Measurements from ENCODE around the gene NOS1AP. TPM values are rescaled to one million over a fixed set of nuclear protein-coding genes. Genes with fewer than 3 reads are reported as not detected.

The NOS1AP gene
- total RNA-seq, 1 donor from 2014 or later: 4.5 TPM

DNA sequence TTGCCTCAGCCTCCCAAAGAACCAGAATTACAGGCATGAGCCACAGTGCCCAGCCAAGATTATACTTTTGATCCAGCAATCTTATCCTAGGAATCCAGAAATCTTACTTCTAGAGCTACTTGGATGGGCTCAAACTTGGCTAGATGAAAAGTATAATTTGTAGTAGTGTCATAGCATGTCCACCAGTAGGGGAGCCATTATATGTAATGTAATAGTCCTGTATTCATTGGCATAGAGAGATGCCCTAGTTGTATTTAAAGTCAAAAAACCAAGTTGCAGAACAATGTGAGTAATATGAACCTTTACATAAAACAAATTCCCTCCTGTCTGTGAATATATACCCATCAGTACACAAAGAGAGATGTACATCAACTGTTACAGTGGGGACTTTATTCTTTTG is 83.9 kb downstream of the NOS1AP start:
- no peak overlapping the region for H3K27ac Mint-ChIP-seq (ENCODE audit: unreplicated experiment)
- peaks cover 7% of the 10 kb centered on the region for H3K4me1 Mint-ChIP-seq (ENCODE audit: low read depth)
- no peak for DNase-seq (ENCODE audit: low spot score)
- H3K9me3 Mint-ChIP-seq (ENCODE audit: low read depth): no peaks in the 10 kb centered on the region
- TF ChIP-seq, protein P1, sequence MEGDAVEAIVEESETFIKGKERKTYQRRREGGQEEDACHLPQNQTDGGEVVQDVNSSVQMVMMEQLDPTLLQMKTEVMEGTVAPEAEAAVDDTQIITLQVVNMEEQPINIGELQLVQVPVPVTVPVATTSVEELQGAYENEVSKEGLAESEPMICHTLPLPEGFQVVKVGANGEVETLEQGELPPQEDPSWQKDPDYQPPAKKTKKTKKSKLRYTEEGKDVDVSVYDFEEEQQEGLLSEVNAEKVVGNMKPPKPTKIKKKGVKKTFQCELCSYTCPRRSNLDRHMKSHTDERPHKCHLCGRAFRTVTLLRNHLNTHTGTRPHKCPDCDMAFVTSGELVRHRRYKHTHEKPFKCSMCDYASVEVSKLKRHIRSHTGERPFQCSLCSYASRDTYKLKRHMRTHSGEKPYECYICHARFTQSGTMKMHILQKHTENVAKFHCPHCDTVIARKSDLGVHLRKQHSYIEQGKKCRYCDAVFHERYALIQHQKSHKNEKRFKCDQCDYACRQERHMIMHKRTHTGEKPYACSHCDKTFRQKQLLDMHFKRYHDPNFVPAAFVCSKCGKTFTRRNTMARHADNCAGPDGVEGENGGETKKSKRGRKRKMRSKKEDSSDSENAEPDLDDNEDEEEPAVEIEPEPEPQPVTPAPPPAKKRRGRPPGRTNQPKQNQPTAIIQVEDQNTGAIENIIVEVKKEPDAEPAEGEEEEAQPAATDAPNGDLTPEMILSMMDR (IDR thresholded peaks at IDR 0.05): no peak
- no peak overlapping the region for H3K4me3 Mint-ChIP-seq (ENCODE audit: unreplicated experiment)
- no peaks in the 10 kb centered on the region for H3K36me3 Mint-ChIP-seq (ENCODE audit: low read depth)
- H3K27me3 Mint-ChIP-seq (ENCODE audit: low read depth): no peaks in the 10 kb centered on the region

DNA sequence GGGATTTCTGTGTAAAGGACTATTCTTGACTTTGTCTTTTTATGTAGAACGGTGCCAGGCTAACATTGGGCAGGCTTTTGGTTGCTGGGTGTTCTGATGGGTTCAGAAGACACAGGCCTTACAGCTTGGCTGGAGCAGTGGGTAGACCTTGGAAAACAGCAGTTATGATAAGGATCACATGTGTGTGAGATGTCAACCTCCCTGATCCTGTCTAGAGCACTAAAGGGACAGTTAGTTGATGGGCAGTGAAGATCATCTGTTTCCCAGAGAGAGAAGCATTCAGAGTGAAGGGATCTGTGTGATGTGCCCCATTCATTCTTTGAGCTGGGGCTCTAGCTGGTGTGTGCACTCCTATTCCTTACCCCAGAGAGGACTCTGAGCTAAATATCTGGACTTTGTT is 88.0 kb downstream of the NOS1AP start:
- H3K27ac Mint-ChIP-seq (ENCODE audit: unreplicated experiment): no peak overlapping the region
- no peaks in the 10 kb centered on the region for H3K27me3 Mint-ChIP-seq (ENCODE audit: low read depth)
- H3K4me1 Mint-ChIP-seq (ENCODE audit: low read depth): peaks cover 46% of the 10 kb centered on the region
- DNase-seq (ENCODE audit: low spot score): no peak
- no peak overlapping the region for H3K4me3 Mint-ChIP-seq (ENCODE audit: unreplicated experiment)
- peaks cover 3% of the 10 kb centered on the region for H3K9me3 Mint-ChIP-seq (ENCODE audit: low read depth)
- peaks cover 2% of the 10 kb centered on the region for H3K36me3 Mint-ChIP-seq (ENCODE audit: low read depth)
- TF ChIP-seq, protein P1 (IDR thresholded peaks at IDR 0.05): no peak

DNA sequence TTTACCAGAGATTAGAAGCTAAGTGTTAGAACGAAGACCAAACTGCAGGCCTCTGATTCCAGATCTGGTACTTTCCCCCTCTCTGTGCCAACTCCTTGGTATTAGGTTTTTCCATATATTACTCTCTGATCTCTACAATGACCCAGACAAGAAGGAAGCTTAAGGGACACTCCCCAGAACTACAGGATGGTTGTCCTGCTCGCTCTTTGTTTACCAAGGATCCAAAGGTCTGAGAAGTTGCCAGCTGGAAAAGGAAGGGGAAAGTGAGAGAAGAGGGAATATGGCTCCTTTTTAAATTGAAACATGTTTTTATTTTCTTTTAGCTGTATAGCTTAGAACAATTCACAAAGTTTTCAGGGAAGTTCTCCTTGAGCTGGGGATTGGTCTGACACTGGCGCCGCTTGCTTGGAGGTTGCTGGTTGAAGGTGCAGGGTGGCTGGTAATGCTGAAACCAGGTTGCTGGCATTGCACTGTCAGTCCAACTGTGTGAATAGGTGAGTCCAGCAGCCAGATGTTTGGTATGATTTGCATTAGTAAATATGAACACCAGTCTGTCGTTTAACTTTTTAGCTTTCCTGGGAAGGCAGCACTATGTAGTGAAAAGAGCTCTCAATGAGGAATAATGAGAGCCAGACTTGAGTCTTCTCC is 89.3 kb downstream of the NOS1AP start:
- no peak overlapping the region for H3K27ac Mint-ChIP-seq (ENCODE audit: unreplicated experiment)

DNA sequence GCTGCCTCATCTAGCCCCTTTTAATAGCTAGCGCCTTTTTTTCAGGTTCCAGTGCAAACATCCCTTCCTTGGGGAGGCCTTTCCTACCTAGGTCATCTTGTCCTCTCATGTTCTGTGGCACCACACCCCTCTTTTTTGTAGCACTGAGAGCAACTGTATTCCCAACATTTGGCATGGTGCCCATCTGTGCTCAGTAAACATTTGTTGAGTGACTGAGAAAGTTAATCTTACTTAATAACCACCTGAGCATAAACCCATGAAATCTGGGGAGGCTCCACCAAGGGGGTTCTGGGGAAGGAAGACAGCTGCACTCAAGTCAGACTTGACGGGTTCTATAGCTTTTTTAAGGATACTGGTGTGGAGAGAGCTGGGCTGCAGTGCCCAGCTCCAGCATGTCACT is 90.0 kb downstream of the NOS1AP start:
- no peak for DNase-seq (ENCODE audit: low spot score)
- H3K27ac Mint-ChIP-seq (ENCODE audit: unreplicated experiment): no peak overlapping the region
- peaks cover 2% of the 10 kb centered on the region for H3K36me3 Mint-ChIP-seq (ENCODE audit: low read depth)
- H3K4me1 Mint-ChIP-seq (ENCODE audit: low read depth): peaks cover 62% of the 10 kb centered on the region
- no peak overlapping the region for H3K4me3 Mint-ChIP-seq (ENCODE audit: unreplicated experiment)
- TF ChIP-seq, protein P1 (IDR thresholded peaks at IDR 0.05): no peak
- H3K27me3 Mint-ChIP-seq (ENCODE audit: low read depth): no peaks in the 10 kb centered on the region
- peaks cover 3% of the 10 kb centered on the region for H3K9me3 Mint-ChIP-seq (ENCODE audit: low read depth)

More for the DNA sequence above, 89.3 kb downstream of the NOS1AP start:
- H3K36me3 Mint-ChIP-seq (ENCODE audit: low read depth): peaks cover 2% of the 10 kb centered on the region
- H3K4me1 Mint-ChIP-seq (ENCODE audit: low read depth): peaks cover 59% of the 10 kb centered on the region
- H3K4me3 Mint-ChIP-seq (ENCODE audit: unreplicated experiment): no peak overlapping the region
- peaks cover 3% of the 10 kb centered on the region for H3K9me3 Mint-ChIP-seq (ENCODE audit: low read depth)
- TF ChIP-seq, protein P1 (IDR thresholded peaks at IDR 0.05): no peak
- H3K27me3 Mint-ChIP-seq (ENCODE audit: low read depth): no peaks in the 10 kb centered on the region
- no peak for DNase-seq (ENCODE audit: low spot score)

DNA sequence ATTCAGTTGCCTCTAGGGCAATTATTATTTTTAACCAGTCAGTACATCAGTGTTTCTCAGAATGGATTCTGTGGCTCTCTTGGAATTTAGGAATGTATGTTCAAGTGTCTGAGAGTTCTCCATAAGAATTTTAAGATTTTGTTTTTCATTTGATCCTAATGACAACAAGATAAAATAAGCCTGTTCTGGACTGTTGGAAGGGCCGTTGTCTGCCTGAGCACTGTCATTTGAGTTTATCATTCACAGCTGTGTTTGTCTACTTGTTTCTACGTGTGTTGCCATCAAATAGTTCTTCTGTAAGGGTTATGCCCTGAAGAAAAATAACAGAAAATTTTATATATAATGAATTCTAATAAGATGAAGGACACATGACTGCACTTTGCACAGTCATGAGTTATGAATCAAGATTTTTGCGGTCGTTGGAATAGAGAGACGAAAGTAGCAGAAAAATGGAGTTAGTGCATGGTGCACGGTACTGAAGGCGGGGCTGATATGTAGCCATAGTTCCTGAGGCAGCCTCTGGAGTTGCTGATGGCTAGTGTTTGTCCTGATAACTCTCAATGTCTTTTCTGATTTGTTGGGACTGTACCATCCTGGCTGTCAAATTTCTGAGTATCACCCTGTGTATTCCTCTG is 92.5 kb downstream of the NOS1AP start:
- H3K27ac Mint-ChIP-seq (ENCODE audit: unreplicated experiment): peak overlapping the region; percentile 84
- H3K4me3 Mint-ChIP-seq (ENCODE audit: unreplicated experiment): peak overlapping the region; percentile 13
- H3K4me1 Mint-ChIP-seq (ENCODE audit: low read depth): peaks cover 59% of the 10 kb centered on the region
- peaks cover 2% of the 10 kb centered on the region for H3K36me3 Mint-ChIP-seq (ENCODE audit: low read depth)
- peaks cover 3% of the 10 kb centered on the region for H3K9me3 Mint-ChIP-seq (ENCODE audit: low read depth)
- H3K27me3 Mint-ChIP-seq (ENCODE audit: low read depth): no peaks in the 10 kb centered on the region
- TF ChIP-seq, protein P1 (IDR thresholded peaks at IDR 0.05): no peak
- DNase-seq (ENCODE audit: low spot score): no peak
